GM21528 (cell line): ENCODE data around the gene OR2S2.

Source experiments
- ATAC-seq: cut with Tn5 transposase; IDR thresholded peaks from one replicate; pipeline ENCODE4 v1.9.1; 2021; ENCODE audit warnings: mild to moderate bottlenecking, moderate library complexity; ENCODE audit not compliant: unreplicated experiment, low FRiP score

The OR2S2 gene

DNA sequence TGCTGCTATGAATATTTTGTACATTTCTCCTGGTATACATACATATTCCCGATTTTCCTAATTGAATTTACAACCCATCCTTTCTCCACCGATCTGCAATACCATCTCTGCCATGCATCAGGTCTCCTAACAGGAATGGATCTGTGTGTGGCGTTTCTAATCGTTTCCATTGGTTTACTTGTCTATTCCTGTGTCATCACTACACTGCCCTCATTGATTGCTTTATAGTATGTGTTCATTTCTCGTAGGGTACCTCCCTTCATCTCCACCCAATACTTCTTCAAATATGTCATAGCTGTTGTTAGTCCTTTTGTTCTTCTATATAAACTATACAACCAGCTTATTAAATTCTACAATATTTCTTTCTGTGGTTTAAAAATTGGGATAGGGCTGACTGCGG lies 7.1 kb upstream of the OR2S2 start:
- no peak for ATAC-seq

DNA sequence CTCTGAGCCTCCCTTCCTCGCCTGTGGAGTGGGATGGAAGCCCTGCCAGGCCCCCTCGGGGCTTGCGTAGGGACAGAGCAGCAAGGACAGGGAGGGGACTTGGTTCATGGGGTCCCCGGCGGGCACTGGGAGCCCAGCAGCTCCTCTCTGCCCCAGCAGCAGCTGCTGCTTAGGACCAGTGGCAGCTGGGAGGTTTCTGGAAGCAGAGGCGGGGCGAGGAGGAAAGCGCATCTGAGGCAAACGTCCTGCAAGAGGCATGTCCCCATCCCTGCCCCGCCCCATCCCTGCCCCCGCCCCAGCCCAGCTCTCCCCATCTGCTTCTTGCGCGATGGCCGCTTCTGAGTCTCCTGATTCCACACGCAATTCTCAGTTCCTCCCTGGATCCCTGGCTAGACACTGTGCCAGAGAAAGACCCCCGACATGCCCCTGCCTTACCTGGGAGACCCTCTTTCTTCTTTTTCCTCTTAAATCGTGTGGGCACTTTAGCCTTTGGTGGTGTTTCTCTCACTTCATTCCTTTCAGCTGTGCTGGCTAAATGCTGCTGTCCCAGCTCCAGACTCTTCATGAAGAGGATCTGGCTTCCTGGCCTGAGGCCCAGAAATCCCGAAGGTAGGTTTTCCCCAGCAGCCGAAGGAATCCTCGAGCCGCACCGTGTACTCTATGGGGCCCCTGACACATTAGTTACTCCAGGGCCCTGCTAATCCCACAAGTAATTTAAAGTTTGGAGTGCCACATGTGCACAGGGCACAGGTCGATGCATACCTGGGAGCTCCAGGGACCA lies 4.4 kb upstream of the OR2S2 start:
- ATAC-seq: no peak

DNA sequence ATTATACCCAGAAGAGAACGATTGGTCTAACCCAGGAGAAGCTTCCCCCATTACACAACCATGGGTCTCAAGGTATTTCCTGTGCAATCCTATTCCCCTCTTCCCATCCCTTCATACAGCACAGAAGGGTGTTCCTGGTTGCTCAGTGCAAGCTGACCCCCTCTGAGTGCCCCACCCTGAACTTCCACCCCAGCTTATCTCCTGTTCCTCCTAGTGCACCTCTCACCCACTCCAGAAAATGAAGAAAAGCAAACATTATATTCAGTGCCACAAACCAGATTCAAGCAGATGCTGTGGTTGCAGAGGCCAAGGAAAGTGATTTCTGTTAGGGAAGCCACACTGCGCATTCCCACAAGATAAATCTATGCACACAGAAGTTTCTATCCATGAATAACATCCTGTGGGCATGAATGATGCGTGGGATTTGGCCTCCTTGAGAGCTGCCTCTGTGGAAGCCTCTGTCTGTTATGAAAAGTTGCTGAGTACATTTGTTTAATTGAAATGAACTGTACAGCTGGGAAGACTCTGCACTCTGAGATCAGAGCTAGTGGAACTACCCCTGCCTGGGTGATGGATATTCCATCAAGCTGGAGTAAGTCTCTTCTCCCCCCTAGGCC lies 2.2 kb upstream of the OR2S2 start:
- no peak for ATAC-seq

DNA sequence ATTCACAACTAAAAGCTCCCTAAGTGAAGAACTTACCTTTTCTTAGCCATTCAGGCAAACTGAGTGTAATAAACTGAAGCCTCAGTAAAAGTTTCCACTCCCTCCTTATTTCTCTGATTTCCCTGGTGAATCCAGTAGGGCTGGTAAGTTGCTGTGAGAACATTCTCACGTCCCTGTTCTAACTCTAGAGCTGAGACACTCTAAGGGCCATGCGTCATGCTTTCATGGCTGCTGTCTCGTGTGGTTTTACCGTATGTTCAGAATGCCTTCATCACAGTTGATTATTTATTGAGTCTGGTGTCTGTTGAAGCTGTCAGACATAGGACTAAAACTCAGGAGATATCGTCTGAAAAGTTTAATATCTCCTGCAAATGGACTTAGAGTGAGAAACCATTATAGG lies 1.3 kb downstream of the OR2S2 start:
- no peak for ATAC-seq

DNA sequence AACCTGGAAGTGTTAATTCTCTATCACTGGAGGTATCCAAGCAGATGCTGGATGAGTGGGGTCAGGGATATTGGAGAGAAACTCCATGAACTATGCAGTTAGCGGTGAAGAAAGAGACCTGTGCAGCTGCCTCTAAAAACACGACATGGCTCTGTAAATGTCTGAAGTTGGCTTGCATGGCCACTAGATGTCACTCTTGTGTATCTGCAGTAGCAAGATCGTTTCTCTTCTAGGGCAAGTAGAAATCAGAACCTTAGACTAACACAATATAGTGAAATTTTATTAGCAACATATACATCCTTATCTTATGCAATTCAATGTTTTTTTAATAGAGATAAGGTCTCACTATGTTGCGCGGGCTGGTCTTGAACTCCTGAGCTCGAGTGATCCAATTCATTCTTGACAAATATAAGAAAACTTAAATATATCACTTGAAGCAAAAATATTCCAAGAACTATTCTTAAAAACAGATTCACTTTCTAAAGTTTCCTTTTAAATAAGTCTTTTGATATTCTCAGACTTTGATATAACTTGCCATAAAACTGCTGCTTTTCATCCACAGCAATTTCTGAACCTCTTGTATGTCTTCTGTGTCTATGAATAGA lies 2.9 kb downstream of the OR2S2 start:
- ATAC-seq: no peak

DNA sequence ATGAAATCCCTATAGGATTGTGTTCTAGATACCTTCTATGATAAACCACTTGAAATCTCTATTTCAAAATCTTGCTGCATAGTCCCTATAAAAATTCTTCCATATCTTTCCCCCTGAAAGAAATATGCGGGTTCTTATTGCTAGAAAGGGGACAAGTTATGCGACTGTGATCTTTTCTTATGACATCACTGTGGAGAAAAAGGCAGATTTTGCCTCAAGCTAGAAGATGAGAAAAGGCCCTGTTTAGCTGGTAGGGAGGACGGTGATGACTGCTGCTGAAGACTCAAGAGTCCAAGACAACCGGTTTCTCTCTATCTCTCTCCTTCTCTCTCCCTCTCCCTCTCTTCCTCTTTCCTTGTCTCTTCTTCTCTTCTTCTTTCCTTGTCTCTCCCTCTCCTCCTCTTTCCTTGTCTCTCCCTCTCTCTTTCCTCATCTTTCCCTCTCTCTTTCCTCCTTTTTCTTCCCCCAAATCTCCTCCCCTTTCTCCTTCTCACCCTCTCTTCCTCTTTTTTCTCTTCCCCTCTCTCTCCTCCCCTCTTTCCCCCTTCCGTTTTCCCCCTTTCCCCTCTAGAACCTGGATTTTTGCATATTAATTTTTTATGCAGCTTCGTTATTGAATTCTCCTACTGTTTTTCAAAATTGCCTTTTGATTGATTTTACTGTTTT lies 5.3 kb downstream of the OR2S2 start:
- no peak for ATAC-seq

DNA sequence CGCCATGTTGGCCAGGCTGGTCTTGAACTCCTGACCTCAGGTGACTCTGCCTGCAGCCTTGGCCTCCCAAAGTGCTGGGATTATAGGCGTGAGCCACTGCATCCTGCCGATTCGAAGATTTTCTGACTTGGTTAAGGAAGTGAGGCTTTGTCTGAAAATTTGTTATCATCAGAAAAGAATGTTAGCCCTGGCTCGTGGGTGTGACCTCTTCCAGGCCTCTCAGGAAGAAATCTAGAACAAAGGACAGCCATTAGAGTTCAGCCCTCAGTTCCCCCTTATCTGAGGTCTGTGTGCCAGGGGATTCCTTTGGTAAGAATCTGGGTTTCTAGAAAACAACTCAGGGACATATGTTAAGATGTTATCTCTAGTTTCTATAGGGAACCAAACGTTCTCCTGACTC lies 6.2 kb downstream of the OR2S2 start:
- ATAC-seq: no peak

DNA sequence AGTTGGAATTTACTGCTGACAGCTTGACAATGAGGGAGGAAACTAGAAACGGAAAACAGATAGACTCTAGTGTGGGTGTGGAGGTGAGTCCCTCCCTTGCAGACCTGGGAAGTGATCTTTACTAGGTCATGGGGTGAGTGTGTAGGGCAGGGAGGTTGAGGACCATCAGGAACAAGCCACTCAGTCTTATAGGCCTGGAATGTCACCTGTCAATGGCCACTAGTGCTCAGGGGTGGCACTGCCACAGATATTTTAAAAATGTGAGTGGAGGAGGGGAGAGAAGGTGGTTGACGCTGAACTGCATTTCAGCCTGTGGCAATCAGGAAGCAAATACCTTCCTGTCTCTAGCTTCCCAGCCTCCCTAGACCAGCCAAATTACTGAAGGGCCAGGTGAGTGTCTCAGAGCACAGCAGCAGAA lies 9.0 kb downstream of the OR2S2 start:
- no peak for ATAC-seq

DNA sequence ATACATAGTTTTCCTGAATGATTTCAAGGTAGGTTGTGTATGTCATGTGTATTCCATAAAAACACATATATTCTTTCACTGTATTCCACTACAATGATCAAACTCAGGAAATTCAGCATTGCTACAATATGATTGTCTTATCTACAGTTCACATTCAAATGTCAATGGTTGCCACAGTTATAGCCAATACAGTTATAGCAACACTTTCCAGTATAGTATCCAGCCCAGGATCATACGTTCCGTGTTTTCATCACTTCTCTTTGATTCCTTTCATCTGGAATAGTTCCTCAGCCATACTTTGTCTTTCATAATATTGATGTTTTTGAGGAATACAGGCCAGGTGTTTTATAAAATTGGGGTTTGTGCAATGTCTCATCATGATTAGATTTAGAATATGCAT lies 9.5 kb downstream of the OR2S2 start:
- no peak for ATAC-seq

DNA sequence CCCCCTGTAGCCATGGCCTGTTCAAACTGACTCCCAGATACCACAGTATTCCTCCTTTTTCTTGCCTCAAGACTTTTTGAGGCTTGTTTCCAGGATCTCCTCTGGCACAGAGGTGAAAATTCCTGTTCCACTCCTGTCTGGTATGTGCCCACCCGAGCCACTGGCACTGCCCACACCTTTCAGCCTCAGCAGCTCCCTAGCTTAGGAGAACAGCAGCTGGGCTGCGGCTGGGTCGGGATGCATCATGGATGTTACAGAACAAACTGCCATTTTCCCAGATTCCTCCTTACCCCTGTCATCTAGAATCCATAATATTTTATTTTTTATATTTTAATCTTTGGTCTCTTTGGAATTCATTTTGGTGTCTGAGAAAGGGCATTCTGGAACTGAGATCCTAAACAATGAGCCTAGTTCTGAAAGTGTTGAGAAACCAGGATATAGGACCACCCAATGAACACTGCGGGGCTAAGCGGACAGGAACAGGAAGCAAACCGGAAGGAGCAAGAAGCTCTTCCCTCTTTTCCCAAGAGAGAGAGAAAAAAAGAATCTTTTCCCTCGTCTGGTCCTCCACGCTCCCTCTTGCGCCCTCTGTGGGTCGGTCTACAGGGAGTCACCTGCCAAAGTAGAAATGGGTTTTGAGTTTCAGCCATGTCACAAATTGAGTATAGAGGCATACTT lies 12.5 kb downstream of the OR2S2 start:
- ATAC-seq: no peak

DNA sequence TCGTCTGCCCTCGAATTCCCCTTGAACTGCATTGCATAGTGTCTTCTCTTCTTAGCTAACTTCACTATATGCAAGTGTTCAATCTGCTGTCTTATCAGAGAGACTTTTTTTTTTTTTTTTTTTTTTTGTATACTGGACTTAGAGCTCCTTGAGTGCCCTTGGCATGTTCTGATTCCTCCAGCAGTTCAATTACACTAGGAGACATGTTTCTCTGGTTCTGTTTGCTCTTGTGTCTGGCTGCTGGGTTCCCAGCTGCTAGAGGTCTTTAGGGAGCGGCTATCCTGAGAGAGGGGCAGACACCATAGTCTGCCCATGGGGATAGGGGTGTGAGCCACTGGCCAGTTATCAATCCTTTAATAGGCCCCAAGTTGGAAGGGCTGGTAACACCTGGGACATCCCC lies 13.1 kb downstream of the OR2S2 start:
- no peak for ATAC-seq

DNA sequence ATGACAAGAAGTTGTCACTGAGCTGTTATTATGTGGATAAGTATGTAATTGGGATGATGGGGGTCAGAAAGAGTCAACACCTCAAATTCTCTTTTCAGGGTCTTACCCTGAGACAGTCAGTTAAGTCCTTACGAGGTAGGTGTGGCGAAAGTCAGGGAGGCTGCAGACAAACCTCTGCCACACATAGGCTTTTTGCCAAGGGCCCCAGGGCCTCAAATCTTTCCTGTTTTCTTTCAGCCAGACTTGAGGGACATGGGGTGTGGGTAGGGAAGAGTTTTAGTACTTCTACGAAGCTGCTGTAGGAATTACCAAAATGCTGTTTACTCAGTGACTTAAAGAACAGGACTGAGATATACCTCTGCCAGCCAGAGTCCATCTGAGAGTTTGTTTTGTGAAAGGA lies 13.8 kb downstream of the OR2S2 start:
- no peak for ATAC-seq

DNA sequence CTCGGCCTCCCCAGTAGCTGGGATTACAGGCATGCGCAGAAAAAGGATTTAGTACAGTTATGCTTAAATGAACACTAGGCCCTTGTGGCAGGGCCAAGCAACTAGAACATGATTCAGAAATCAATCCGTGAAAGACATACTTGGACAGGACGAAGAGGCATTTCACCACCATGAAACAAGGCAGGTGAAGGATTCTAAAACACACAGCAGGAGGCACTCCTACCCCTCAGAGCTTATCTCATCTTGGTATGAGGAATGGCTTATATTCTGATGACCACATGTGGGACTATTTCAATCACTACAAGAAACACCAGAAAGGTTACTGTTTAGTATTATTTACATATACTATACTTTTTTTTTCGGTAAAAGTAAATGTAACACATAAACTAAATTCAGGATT lies 15.7 kb downstream of the OR2S2 start:
- no peak for ATAC-seq

DNA sequence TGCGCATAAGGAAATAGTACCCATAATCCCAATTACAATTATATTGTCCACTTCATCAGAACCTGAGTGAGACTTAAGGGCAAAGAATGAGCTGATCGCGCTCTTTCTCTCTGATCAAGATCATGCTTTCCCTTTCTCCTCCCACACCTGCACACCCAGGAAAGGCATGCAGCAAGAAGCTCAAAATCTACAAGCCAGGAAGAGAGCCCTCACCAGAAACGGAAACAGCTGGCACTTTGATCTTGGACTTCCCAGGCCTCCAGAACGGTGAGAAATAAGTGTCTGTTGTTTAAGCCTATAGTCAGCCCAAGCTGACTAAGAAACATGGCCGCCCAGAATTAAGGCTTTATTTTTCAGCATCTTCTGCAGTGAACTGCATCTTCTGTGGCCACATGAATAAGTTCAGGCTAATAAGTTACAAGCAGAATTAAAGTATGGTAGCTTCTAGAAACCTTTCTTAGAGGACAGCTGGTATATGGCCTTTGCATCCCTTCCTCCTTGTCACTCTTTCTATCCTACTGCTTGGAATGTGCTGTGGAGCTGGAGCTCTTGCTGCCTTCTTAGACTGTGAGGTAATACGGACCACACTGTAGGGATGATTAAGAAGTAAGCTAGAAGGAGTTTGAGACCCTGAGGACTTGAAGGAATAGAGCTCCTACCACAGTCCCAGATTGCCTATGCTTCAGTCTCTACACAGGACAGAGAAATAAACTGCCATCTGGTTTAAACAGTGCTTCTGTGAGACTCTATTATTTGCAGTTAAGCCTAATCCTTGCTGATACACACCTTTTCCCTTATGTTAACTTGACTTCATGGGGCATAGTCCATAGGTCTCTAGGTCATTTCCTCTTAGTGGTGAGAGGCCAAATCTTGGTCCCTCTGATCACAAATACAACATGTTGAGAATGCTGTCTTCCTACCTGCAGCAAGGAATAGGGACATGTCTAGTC lies 17.2 kb downstream of the OR2S2 start:
- no peak for ATAC-seq

DNA sequence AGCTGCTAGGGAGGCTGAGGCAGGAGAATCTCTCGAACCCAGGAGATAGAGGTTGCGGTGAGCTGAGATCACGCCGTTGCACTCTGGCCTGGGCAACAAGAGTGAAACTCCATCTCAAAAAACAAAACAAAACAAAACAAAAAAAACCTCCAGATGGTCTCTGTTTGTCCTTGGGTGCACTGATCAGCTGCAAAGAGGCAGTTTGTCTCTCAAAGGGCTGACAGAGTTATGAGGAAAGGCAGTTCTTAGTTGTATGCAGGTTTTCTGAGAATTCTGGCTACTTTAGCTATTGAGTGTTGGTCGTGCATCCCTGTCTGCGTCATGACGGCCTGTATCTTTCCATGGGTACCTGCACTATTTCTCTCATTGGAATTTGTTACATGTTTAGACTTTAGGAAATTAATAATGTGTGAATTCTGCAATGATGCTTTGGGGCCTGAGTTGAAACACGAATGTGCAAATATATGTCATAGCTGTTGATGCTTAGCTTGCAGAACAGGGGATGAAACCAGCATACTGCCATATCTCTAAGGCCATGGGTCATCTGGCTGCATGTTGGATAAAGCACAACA lies 18.2 kb downstream of the OR2S2 start:
- no peak for ATAC-seq

DNA sequence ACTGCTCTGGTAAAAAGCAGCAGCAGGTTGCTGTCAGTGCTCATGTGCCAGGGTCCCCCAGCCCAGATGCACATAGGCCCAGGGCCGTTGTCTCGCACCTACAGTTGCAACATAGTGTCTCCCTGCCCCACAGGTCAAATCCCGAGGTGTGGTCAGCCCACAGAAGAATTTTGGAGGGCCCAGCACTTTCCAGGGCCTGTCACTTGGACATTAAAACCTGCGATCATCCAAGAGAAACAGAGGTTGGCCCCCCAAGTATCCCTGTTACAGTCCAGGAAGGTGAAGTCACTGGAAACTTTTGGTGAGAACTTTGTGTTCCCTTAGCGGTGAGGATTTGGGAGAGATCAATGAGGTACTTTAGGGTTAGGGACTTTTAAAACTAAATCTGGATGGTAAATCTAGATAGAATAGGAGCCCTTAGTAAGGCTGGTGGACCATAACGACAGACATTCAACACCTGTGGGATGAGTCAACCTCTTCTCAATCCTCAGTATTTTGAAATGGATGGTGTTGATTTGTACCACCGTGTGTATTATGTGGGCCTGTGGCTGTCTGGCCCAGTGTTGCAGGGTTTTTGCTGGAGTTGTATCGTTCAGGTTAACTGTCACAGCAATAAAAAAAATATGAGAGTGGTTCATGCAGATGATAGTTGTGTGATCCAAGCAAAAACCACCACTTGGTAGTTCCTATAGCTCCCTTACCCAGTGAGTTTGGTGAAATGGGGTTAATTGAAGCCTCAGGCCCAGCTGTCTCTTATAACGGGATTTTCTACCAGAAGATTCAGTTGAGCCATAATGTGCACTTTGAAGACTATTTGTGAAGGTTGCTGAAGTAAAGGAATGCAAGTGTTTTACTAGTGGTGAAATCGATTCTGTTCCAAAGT lies 19.2 kb downstream of the OR2S2 start:
- no peak for ATAC-seq

DNA sequence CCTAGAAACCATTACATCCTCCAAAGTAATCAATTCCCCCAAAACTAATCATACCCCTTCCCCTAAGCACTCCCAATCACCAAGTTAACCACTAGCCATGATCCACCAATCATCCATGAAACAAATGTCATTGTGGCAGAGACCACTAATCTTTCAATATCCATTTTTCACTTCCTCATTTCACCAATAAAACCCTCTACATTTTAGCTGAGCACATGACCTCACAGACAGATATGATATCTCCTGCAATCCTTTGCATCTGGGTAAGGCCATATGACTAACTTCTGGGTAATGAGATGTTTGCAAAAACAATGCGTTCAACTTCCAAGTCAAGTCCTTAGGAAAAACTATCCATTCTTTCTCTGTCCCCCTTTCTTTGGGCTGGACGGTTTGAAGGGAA lies 20.7 kb downstream of the OR2S2 start:
- ATAC-seq: no peak

DNA sequence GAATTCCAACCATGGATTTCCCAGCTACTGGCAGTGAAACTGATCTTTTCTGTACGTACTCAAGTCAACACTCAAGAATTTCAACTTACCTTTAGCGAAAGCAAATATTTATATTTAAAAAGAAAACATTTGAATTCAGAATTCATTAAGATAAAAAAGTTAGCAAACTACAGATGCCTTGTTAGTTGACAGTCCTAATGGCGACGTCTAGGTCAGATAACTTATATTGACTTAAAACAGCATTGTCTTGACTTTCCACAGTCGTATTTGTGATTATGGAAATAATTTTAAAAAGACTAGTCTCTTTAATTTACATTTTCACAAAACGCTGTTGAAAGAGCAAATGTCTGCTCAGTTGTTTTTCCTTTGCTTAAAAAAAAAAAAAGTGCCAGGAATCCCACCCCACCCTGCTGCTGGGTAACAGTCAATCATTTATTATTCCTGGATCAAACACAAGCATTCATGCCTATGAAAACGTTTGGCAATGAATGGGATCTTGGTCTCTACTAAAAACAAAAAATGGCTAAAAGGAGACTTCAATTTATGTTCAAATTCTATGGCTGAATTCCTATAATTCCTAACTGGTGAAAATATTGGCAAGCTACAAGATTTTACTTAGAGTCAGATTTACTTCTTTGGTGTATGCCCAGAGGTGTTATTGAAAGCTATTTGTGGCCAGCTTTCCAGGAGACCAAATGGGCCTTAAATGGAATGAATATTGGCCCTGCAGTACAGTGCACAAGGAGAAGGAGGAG lies 22.0 kb downstream of the OR2S2 start:
- ATAC-seq: no peak
